ENCODE measurements around the gene ETV3L.

The ETV3L gene

DNA sequence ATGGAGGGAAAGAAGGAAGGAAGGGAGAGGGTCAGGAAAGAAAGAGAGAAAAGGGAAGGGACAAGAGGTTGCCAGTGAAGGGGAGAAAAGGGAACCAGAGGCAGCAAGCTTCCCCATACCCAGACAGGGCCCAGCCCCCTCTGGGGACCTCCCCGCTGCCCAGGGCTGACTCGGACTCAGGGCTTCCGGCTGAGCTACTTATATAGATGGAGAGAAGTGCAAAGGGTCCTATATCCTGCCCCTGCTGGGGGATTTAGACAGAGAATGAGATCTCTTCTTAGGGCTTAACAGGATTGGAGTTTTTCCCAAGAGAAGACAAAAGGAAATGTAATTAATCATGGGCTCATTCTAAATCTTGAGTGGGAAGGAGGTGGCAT lies at the start of gene ETV3L:
ETV3L (minus strand) TSS at position 176 of the 377 bp plus-strand sequence. CDS start 285 bp downstream, outside the sequence.
- no peak for DNase-seq

DNA sequence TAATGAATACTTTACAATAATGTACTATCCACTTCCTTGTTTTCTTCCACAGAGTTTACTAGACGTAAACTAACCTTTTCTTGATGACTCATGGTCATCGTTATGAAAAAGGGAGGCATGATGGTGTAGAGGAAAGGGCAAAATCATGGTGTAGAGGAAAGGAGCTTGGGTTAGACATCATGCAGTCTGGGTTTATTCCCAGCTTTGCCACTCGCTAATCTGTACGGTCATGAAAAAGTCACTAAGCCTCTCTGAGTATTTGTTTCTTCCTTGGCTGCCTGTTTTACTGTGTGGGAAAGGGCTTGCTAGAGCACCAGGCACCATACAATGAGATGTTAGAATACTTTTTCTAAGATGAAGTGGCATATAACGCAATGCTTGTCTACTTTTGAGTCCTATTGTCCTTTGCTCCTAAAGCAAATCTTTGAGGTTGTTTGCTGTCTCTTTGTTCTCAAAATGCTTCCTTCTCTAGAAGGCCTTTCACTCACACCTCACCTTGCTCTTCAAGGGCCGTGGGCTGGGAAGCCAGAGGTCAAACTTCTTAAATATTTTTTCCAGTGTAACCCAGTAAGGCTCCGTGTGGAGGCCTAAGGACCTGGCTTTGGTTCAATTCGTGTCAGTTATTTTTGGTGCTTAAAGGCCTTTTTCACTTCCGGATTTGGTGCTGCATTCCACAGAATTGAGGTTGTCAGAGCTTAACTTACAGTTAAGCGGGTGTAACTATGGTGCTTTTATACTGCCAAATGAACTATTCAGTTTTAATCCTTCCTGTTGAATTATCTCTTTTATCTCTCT lies 48.5 kb upstream of the ETV3L start:
- no peak for DNase-seq

DNA sequence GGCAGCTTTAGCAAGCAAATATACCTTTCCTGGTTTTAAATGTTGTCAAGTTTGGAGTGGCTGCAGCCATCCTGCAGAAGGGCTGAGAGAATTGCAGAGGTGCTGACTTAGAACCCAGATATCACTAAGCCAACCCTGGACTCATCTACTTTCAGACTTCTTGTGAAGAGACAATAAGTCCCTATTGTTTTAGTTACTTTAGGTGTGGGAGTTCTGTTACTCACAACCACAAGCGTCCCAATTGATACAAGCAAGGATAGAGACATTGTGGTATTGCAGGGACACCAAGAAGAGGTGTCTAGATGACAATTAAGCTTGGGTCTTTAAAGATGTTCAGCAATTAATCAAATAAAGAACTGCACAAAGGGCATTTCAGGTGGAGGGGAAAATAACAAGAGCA lies 47.4 kb upstream of the ETV3L start:
- DNase-seq, result no peak

DNA sequence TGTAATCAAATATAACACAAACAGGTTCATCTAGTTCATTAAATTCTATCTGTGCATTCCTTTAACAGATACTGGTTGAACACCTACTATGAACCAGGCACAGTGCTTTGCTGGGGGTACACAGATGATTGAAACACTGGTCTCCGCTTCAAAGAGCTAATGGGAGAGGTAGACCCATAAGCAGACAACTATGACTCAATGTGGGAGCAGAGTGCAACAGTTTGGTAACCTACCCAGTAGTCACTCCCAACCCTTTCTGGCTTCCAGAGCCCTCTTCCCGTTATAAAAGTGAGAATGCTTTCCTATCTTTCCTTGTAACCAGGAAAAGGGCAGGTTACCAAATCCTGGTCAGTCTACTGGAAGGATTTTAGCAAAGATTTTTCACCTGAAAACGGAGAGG lies 46.6 kb upstream of the ETV3L start:
- no peak for DNase-seq

DNA sequence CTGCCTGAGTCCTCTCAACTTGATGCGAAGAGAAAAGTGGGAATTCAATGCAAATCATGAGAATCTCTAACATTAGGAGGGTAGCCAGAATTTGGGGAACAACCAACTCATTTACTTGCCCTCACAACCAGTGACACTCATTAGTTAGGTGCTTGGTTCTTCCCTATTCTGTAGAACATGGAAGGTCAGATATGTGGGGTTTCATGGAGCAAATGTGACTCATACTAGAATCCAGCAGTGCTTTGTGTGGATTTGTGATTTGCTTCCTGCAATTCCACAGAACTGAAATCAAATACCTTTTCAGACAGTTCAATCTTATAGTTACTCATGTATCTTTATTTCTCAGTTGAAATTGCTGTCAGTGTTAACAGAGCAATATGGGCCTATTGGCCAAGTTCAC lies 45.5 kb upstream of the ETV3L start:
- DNase-seq, result no peak

DNA sequence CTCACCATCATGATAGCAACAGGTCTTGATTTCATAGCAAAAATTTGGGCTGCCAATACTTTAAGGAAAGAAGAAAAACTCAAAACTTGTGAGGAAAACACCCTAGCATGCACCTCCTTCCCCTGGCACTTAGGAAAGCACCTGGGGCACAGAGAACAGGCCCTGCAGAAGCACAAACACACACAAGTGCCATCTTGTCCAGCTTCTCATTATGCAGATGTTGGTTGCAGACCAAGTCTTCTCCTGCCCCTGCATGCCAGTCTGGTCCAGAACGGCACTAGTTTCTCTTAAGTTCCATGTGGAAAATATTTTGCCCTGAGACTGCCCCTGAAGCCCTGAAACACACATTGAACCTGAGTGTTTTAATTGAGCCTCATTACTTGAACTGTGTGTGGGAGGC lies 44.9 kb upstream of the ETV3L start:
- DNase-seq, result no peak

DNA sequence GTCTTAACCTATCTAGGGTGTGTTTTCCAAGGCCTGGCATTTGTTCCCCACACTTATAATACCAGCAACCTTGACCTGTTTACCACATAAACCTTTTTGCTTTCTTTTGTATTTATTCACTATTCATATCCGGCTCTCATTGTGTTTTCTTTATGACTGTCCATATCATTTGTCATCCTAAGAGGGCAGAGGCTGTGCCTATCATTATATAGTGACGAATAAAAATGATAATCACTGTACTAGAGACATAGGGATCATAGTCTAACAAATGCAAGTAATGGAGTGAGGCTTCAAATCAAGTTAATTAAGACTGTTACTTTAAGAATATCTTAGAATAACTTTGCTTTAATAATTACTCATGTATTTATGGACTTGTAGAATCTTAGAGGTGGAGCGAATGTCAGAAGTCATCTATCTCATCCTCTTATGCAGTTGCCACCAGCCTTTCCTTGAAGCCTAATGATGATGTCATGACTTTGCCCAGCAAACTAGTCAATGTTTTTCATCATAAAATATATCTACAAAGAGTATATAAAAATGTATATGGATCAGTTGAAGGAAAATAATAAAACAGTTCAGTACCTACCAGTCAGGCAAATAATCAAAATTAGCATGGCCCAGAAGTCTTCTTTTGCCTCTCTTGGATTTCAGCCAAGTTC lies 43.3 kb upstream of the ETV3L start:
- no peak for DNase-seq

DNA sequence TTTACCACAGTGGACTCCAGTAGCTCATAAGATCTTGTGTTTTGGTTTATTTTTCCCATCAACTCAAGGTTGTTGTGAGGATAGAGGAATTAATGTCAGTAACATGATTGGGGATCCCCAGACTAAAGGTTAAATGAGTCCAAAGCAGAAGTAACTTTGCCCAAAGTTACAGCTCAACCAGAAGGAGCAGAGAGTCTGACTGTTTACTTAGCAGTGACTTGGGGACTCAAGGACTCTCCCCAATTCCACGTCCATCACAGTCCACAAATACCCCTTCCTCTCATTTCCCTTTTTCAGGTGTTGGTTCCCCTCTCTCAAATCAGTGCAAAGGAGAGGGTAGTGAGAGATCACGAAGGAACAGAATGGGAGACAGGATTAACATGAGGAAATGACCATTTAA lies 42.6 kb upstream of the ETV3L start:
- no peak for DNase-seq

DNA sequence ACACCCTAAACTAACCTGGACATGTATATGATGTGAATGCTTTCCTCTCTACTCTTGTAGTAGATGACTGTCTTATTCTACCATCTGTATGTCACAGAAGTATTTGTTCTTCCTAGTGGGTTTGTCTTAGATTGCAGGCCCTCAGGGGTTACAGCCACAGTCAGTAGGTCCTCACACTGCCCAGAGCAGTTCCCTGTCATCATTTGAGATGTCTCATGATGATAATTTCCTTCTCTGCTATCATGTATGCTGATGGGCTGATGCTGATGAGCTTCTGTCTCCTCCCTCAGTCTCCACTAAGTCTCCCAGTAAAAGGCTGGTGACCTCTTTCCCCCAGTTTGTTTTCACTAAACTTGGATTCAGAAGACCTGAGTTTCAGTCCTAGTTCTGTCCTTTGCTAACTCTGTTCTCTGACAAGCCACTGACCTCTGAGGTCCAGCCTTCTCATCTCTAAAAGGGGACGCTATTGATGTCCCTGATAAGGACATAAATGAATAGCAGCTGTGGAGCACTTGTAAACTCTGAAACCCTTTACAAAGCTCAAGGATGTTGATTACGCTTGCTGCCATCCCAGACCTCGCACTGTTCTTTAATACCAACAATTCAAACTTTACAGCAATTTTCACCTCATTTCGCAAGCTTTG lies 41.7 kb upstream of the ETV3L start:
- DNase-seq, result no peak

DNA sequence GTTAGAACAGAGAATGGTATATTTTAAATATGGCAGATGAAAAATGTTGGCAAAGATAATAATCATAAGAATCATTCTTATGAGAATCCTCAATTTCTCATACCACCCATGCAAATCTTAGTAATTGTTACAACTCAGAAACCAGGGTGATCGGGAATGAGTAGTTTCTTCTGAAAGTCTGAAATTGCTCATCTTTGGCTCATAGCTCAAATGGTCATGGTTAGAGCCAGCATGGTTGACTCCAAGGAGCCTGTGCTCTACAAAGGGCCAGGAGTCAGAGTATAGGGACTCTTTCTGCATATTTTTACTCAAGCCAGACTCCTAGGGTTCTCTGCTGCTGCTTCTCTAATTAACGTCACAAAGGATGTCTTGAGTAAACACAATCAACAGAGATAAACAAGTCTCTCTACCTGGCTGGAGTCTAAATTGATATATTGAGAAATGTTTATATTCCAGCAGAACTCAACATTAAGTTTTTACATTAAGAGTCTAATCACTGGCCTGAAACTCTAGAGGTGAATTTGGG lies 40.5 kb upstream of the ETV3L start:
- no peak for DNase-seq

DNA sequence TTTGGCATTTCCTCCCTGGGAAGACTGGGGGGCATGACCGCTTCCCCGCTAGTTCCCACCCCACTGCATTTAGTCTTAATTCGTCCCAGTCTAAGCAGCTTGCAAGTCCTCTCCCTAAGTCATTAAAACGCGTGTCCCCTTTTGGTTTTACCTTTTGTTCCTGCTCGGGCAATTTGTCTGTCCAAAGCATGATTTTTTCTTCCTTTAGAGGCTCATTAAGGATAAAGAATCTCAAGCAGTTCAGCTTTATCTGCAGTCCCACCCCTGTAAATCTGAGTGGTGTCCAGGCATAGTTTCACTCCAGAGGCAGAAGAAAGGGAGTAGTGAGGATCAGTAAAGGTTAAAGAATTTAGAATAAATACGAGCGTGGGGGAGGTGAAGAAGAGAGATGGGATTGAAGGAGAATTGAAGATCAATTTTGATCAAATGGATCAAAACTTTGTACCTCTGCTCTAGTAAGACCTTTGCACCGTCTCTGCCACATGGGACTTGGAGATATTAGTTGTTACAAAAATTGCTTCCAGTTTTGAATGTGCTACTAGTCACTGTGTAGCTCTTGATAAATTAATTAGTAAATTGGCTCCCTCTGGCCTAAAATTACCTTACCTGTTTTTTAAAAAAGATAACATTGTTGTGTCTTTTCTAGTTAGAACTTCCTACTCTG lies 39.6 kb upstream of the ETV3L start:
- no peak for DNase-seq

DNA sequence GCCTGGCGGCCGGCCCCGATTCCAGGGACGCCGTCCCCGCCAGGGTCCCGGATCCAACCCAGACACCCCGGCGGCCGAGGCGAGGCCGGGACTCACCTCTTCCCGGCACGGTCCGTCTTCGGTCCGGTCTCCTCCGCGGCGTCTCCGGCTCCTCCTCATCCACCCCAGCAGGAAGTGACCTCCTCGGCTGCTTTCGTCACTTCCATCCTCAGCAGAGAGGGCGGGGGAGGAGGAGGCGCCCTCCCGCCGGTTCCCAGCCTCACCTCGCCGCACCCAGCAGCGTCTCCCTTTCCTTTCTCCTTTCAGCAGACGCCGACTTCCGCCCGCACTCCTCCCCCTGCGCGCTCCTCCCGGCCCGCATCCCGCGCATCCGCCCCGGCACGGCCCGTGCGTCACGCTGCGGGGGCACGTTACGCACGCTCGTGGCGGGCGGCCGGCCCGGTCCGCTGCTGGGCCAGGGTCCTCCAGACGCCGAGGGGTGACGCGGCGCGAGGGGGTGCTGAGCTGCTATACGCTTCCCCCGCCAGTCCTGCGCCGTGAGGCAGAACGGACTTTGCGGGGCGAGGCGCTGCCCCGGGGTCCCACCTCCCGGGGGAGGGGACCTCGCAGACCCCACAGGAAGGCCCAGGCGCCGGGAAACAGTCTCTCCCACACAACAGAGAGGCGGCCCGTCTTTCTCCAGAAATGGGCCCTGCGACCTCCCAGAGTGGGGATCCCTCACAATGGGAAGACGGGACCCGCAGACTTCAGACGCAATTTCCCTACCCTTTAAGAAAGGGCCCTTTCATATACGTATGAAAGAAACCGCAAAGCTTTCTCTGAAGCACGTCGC lies 38.8 kb upstream of the ETV3L start, which contains the start of gene ETV3:
ETV3 (minus strand) TSS at position 176 of the 832 bp plus-strand sequence. CDS start 2,043 bp downstream, outside the sequence.
- peak; percentile 76 to 85 for DNase-seq

DNA sequence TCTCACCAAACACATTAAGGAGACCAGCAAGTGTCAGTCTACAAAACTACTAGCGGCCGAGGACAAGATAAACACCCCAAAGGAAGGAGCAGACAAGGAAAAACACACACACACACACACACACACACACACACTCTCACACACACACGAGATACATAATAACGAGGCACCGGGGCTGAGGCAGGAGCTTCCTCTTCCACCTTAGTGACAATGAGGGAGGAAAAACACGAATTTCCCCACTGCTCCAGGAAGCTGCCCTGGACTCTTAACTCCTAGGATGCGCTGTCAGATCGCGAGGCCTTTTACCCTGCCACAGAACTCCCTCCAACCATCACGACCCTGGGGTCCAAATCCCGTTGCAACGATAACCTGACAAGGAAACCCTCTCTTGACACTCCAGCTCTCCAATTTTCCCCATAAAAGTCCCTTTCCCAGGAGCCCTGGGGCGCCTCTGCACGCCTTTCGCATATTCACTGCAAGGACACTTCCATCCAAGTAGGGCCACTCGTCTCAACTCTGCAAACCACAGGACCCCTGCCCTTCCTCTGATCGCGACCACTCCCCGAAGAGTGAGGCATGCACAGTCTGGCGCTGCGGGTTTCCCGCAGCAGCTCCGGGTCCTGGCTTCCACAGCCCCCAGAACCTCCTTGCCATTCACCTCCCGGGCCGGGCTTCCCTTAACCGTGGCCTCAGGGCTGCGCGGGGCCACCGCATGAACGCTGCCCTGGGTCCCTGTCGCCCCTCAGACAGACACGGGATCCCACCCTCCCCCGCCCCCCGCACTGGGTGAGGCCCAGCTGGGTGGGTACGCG lies 38.0 kb upstream of the ETV3L start:
- peak; percentile 23 to 29 for DNase-seq

DNA sequence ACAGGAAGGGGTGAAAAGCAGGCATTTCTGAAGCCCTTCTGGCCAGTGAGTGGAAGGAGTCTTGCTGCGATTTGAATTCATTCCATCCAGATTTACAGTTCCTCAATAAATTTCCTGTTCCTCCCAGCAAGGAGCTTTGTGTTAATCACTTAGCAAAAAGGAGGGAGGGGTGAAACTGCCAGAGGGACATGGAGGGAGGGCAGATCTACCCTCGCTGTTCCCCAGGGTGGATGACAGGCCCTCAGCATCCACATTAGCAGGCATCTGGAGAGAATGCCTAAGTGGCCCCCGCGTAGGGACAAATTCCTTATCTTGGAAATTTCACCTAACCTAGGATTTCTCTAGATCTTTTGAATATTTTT lies 37.4 kb upstream of the ETV3L start:
- no peak for DNase-seq

DNA sequence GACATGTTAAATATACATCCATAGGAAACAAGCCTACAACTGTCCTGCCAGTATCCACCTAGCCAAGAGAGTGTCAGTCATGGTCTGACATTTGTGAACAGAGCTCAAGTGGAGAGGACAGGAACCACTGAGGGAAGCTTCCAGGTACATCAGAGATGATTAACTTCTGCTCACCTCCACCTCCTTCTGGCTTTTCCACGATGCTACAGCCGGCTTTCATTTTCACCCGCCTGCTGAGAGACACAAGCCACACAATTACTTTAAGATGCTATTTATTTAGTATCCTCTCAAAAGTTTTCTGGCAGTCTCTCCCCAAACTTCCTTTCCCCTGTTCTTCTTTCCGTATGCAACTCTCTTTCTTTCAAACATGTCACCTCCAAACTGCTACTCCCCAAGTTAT lies 36.5 kb upstream of the ETV3L start:
- DNase-seq, result no peak

DNA sequence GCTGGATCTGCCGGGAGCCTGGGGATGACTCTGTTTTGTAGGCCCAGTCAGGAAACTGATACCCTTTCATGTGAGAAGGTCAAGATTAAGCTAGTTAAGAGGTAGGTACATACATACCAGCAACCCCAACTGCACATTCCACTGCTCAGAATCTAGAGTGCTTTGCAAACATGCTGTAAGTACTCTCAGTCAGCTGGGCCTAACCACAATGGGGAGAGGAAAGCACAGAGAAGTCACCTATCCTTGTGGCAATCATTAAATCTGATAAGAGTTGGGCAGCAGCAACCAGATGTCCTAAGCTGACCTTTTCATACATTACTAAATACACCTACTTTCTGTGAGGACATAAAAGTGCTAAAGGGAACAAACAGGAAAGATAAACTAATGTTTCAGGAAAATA lies 36.0 kb upstream of the ETV3L start:
- no peak for DNase-seq

DNA sequence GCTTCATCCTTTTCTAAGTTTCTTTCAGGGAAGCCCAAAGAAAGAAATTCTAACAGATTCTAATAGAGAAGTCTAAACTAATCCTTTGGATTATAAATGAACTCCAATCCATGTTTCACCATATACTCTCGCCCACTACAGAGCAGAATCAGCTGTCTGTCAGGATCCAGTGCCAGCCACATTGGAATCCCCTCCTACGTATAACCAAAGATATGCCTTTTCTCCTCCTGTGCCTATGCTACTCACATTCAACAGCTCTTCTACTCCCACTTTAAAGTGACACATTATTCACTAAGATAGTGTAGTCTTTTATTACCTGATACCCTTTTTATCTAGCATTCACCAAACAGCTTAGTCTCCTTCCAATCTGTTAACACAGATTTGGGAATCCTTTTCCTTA lies 35.5 kb upstream of the ETV3L start:
- no peak for DNase-seq

DNA sequence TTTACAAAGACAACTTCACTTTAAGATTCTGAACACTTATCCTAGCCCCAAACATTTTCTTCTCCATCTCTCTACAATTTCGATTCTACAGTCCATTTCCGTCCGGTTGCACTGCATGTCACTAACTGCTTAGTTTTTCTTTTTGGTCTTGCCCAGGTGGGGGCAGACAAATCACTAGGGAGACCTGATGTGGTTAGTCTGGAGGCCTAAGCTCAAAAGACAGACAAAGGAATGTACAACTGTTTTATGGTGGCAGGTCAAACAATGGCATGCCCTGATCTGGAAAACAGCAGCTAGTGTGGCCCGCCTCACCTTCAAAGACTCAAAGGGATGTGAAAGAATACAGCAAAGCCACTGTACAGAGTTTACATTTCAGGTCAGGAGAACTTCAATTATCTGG lies 34.8 kb upstream of the ETV3L start:
- no peak for DNase-seq

DNA sequence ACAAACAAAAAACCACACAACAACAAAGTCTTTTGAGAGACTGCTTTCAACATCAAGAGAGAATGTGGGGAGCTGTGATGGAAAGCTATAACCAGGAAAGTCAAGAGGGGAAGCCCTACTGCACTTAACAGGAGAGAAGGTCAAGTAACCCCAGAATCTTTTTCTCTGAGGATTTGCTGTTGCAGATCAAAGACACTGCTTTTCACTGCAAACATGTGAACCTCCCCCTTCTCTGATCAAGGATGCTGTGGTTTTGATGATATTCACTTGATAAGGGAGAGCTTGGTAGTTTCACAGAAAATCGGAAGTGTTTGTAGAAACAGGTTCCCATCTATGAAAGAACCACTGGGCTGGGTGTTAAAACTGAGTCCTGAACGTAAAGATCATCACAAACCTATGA lies 33.8 kb upstream of the ETV3L start:
- no peak for DNase-seq

DNA sequence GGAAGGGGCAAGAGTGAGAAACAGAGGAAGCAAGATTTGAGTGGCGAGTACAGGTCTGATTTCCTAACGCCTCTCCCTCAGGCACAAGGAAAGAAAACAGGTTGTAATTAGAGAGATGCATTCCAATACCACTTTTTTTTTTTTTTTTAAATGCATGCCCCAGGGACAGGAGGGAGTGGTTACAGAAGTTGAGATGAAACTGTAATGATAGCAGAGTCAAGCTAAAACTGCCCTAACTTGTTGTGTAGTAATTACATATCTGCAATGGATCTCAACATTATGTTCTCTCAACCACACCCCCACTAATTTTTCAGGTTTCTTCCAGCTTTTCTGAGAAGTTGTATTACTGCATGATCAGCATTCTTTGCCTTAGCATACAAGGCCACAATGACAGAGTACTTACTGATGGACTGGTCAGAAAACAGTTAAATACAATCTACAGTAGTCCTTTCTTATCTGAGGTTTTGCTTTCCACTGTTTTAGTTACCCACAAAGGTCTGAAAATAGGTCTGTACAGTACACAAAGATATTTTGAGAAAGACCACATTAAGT lies 33.1 kb upstream of the ETV3L start:
- DNase-seq, result no peak

DNA sequence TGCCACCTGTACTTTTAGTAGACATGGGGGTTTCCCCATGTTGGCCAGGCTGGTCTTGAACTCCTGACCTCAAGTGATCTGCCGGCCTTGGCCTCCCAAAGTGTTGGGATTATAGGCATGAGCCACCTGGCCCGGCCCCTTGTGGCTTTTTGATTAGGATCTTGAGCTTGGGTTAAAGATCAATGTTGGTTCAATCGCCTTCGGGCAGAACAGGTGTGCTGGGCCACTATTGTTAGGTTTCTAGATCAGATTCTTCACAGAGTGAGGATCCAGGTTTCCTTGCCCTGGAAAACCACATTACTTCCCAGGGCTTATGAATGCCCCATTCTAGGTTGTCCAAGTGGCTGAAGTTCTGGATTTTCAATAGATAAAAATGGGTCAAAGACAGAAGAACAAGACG lies 32.5 kb upstream of the ETV3L start:
- no peak for DNase-seq
